Heart left ventricle (tissue), 13 donors: ENCODE data around the gene TADA2A.

Experiments used
- POLR2A ChIP-seq, 2 donors: fragments of 450-650 bp; IDR thresholded peaks; one replicate each; pipeline ENCODE4 v1.6.1; 2017; ENCODE audit warnings: antibody characterized with exemption in 2 of 2, mild to moderate bottlenecking in 2 of 2, moderate library complexity in 2 of 2
- TF ChIP-seq, protein P1 (sequence below), 12 donors: fragments of 200-600 bp; sonication (generic) in 4 of 12; IDR thresholded peaks; one replicate each; pipeline versions ENCODE4 v1.5.0 to v1.8.0; 2018 to 2022; ENCODE audit warnings: antibody characterized with exemption in 12 of 12, mild to moderate bottlenecking in 5 of 12
- donor health status: ischemic (EF 13 %, LVEDD 7.1; RV severe dilation, severe dysfunction).
- donor health status: DM: no; HTN: yes; CAD: no.
- donor health status: DM: no; HTN: no; CAD: no.
- donor health status: ischemic (EF 25% LVEDD 6.9; RV normal size, moderate dysfunction).
- donor health status: ischemic (EF 25% LVEDD 5.7; RV mildly dilated, moderate dysfunction).
- donor health status: ischemic (EF 35%, LVEDD 5.7; RV mildly dilated, moderate dysfunction).
- donor health status: nonischemic (EF 11% LVEDD 7.7; RV severe dilation, severe dysfunction).
- donor health status: DM: yes; HTN: yes; CAD: no.
- donor health status: PGD.
- donor health status: ischemic (EF 29% LVEDD 5.4; RV normal size, mild dysfunction).
- donor health status: nonischemic (EF 23%, LVEDD 6.1; RV moderate dilation, normal function).

DNA sequence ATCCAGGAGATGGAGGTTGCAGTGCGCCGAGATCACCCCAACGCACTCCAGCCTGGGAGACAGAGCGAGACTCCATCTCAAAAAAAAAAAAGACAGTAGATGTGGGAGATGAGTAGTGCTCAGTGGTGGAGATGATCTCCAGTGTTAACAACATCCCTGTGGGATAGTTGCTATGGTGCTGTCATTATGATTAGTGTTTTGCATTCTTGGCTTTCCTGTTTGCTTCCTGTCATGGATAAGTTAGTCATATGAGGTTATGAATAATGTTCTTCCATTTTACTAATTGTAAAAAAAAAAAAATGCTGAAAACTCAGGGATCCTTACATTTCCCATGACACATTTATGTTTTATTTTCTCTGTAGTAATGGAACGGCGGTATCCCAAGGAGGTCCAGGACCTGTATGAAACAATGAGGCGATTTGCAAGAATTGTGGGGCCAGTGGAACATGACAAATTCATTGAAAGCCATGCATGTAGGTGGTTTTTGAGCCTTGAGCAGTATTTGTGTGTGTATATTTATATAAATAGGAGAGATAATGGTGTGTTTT is 58.5 kb downstream of the TADA2A start:
- TF ChIP-seq, protein P1, sequence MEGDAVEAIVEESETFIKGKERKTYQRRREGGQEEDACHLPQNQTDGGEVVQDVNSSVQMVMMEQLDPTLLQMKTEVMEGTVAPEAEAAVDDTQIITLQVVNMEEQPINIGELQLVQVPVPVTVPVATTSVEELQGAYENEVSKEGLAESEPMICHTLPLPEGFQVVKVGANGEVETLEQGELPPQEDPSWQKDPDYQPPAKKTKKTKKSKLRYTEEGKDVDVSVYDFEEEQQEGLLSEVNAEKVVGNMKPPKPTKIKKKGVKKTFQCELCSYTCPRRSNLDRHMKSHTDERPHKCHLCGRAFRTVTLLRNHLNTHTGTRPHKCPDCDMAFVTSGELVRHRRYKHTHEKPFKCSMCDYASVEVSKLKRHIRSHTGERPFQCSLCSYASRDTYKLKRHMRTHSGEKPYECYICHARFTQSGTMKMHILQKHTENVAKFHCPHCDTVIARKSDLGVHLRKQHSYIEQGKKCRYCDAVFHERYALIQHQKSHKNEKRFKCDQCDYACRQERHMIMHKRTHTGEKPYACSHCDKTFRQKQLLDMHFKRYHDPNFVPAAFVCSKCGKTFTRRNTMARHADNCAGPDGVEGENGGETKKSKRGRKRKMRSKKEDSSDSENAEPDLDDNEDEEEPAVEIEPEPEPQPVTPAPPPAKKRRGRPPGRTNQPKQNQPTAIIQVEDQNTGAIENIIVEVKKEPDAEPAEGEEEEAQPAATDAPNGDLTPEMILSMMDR (IDR thresholded peaks at IDR 0.05), result no peak
- TF ChIP-seq POLR2A (IDR thresholded peaks at IDR 0.05), result no peak
